HG02759 (cell line): ENCODE results near the gene LITAF.

ENCODE experiments used
- ATAC-seq: cut with Tn5 transposase; IDR thresholded peaks from one replicate; pipeline ENCODE4 v1.9.1; 2021; ENCODE audit warnings: mild to moderate bottlenecking, moderate library complexity; ENCODE audit not compliant: unreplicated experiment

Gene LITAF

DNA sequence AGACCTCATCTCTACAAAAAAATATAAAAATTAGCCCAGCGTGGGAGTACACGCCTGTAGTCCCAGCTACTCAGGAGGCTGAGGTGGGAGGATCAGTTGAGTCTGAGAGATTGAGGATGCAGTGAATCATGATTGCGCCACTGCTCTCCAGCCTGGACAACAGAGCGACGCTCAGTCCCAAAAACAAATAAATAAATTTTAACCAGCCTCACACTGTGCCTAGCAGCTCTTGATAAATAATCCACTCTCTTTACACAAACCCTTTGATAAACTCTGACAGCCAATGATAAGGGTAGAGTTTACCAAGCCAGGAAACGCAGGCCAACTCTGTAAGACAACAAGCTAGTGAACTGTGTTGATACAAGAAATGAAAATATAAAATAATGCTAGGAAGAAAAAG is 32.7 kb downstream of the LITAF start:
- ATAC-seq, result no peak

DNA sequence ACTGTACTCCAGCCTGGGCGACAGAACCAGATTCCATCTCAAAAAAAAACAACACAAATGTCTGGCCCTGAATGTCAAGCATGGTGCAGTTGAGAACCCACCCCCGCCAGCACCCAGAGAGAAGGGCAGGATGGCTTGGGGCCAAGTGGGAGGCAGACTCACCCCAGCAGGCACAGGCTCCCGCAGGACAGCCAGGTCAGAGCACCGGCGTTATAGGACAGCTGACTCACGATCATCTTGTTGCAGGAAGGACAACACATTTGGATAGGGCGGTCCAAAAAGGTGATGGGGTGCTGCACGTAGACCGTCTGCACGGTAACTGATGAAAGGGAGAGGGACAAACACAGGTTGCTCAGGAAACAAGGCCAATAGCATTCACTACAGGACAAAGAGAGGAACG is 33.3 kb downstream of the LITAF start:
- ATAC-seq, result no peak

- ATAC-seq, result no peak
These were observed 34.3 kb downstream of the LITAF start for GRCh38 chr16:11552440-11552839.

GRCh38 chr16:11551842-11552241 is 34.9 kb downstream of the LITAF start:
- no peak for ATAC-seq

GRCh38 chr16:11550791-11551498 is 35.8 kb downstream of the LITAF start:
- no peak for ATAC-seq

DNA sequence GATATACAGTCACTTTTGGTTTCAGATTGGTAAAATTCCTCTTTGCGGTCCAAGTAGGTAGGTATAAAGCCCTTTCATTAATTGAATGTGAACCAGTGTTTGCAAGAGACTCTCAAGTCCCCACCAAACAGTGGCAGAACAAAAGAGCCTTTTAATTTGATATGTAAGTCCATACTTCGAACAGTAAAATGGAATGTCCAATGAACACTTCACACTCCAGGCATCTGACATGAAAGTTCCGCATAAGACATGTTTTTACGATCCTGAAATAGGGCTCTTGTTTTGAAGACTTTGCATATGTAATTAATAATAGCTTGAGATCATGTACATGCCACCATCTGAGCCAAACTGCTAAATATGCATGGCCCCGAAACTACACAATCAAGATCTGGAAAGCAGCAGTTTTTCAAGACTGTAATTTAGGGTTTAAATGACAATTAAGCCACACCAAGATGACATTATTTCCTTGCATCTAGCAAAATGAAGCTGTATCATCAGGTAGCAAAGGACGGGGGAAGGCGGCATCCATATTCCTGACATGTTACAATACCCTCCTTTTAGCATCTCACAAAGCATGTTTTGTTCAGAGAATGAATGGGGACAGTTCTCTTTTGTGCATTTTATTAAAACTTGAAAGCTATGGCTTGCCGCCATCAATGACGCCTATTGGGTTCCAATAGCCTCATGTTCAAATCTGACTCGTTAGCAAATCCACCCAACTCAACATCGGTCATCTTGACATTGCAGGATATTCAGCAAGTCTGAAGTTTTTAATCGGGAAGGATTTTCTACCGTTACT is 39.4 kb downstream of the LITAF start:
- ATAC-seq, result no peak

GRCh38 chr16:11546608-11547061 is 40.1 kb downstream of the LITAF start:
- no peak for ATAC-seq

DNA sequence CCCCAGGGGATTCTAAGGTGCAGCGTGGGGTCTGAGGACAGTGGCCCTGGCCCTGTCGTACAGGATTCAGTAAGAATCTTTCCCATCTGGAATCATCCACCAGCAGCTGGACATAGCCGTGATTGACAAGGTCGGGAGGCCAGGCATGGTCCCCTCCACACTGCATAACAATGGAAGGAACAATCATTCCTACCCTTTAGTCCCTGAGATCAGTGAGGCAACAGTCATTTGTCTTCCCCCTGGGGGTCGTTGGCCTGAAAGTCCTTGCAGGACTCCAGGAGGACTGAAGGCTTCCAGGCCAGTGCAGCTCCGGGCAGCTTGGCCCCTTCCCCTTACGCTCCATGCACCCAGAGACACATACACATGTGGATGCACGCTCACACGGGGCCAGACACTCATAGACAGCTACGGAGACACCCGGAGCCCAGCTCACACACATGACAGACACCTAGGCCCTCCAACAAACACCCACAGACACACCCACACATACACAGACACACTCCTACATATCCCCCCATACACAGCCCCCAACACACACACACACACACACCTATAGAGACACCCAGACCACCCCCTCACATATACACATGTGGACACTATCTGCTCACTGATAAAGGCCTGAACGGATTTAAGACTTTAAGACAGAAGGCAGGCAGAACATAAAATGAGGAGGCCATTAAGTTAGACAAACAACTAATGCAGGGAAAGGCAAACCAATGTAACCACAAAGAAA is 42.9 kb downstream of the LITAF start:
- ATAC-seq, result no peak

DNA sequence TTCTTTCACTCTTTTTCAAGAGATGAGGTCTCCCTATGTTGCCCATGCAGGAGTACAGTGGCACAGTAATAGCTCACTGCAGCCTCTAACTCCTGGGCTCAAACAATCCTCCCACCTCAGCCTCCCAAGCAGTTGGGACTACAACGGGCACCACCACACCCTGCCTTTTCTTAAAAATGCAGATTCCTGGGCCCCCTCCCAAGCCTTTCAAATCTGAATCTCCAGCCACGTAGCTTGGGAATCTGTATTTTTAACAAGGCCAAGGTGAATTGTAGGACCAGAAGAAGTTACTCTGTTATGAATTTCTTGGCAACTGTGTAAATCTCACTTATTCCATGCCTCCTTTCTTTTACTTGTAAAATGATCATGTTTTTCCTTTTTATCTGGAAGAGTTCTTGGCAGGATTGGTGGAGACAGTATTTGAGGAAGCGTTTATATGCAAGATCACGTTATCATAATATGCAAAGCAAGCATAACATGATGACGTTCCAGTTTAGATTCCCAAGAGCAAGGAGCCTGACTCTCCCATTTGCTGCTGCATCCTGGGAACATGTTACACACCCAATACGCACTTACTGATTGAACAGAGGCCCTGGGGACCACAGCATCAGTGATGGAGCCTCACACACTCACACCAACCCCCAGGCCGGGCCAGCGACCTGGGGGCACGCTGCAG is 44.5 kb downstream of the LITAF start:
- no peak for ATAC-seq

DNA sequence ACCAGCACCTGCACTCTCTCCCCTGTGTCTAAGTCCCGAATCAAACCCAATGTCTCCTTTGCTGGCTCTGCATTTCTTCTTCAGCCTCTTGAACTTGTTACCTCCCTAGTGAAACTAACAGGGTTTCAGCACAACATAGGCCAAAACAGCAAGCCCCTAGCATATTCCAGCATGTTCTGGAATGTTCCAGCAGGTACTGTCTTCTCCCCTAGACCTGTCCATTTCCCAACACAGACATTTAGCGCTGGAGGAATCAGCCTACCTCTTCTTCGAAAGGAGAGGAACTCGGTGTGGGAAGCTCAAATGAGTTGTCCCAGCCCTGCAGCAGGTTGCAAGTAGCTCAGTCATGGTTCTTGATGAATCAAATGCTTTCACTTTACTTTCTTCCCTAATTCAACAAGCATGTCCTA is 47.1 kb downstream of the LITAF start:
- no peak for ATAC-seq

DNA sequence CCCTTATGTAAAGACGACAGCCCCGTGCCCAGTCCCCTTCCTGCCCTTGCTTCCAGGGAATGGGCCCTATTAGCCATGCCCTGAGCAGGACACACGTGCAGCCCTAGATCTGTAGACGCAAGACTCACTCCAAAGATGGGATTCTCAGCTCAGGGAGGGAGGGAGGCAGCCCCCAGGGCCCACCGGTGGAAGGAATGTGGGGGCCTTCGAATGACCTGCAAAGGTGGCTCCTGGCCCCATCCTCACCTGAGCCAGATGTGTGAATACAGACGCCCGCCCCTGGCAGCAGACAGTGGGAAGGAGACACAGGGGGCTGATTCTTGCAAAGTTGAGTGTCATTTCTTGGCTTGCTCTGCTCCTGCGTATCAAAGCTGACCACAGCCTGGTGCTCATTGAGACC is 47.8 kb downstream of the LITAF start:
- ATAC-seq, result no peak

GRCh38 chr16:11536104-11536866 is 50.4 kb downstream of the LITAF start:
- ATAC-seq, result no peak

- ATAC-seq, result no peak
These were observed 51.2 kb downstream of the LITAF start for GRCh38 chr16:11535494-11535893.

DNA sequence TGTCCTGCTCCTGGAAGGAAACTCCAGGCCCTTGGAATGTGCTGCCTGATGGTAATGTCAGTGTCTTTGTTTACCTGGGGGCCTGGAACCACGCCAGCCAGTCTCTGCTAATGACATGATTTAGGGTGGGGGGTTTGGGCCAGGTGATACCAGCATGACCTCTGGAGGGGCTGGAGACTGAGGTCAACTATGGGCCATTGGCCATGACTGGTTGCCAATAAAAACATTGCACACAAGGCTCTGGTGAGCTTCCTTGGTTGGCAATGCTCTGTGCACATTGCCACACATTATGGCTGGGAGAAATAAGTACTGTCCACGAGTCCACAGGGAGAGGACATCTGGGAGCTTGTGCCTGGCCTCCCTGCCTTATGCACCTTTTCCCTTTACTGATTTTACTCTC is 52.5 kb downstream of the LITAF start:
- ATAC-seq, result no peak

- no peak for ATAC-seq
These were observed 53.1 kb downstream of the LITAF start for GRCh38 chr16:11533588-11533987.

DNA sequence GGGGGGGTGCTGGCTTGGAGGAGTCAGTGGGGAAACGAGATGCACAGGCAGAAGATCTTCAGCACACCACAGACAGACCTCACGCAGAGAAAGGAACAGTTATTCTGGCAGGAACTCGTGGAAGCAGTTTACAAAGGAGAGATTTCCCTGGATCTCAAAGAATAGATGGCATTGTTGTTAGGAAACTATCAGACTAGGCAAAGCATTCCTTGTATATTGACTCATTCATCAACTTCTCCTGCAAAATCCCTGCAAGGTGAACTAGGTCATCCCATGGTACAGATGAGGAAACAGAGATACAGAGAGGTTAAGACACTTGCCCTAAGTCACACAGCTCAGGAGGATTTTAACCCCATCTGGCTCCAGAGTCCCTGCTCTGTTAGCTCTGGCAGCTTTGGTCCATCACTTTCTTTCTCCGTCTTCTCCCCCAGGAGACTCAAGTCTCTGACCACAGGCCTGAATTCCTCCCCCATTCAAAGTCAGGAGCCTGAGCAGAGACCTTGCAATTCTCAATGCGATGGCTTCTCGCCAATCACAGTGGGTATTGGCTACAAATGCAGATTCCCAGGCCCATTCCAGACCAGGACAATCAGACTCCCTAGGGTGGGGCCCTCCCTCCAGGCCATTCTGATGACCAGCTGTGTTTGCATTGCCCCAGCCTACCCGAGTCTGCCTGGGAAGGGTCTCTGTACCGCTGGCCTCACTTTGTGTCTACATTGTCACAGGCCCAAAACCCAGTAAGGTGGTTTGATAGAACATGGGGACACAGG is 56.4 kb downstream of the LITAF start:
- no peak for ATAC-seq

DNA sequence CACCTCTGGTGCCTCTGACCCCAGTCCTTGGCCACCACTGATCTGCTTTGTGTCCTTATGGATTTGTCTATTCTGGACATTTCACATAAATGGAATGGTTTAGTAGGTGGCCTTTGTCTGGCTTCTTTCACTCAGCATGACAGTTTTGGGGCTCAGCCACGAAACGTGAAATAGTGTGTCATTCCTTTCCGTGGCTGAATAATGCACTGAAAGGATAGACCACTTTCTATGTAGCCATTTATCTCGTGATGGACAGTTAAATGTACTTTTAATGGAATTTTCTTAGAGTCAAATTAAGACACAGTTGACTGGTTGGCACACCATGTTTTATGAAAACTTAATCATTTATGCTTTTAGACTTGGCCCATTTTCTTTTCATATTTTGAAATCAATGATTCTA is 57.4 kb downstream of the LITAF start:
- ATAC-seq, result no peak

GRCh38 chr16:11528053-11528452 is 58.7 kb downstream of the LITAF start:
- ATAC-seq, result no peak

DNA sequence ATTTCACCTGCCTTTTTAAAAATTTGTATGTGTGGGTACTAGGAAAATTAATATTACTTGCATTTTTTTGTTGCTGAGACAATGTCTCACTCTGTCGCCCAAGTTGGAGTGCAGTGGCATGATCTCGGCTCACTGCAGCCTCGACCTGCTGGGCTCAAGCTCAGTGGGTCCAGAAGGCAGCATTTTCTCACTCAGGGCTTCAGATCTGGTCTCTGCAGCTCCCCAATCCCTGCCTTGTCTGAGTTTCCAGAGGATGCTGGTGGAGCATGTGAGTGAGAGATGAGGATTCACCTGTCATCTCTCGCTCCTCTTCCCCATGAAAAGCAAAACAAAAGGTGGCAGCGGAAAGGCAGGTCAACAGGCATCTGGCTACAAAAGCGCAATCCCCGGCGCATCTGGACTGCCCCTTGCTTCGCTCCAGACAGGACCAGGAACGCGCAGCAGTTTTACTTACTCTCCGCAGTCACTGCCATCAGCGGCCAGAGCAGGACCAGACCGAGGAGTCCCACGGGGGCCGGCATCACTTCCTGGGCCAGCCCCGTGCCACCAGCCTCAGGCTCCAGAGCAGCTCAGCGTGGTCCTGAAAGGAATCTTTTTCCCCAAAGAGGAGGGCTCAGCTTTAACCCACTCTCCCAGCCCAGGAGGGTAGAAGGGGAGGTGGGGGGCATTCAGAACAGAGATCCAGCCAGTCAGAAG is 59.9 kb downstream of the LITAF start:
- no peak for ATAC-seq
